ENCODE results near the gene MRFAP1L1.

Gene MRFAP1L1

DNA sequence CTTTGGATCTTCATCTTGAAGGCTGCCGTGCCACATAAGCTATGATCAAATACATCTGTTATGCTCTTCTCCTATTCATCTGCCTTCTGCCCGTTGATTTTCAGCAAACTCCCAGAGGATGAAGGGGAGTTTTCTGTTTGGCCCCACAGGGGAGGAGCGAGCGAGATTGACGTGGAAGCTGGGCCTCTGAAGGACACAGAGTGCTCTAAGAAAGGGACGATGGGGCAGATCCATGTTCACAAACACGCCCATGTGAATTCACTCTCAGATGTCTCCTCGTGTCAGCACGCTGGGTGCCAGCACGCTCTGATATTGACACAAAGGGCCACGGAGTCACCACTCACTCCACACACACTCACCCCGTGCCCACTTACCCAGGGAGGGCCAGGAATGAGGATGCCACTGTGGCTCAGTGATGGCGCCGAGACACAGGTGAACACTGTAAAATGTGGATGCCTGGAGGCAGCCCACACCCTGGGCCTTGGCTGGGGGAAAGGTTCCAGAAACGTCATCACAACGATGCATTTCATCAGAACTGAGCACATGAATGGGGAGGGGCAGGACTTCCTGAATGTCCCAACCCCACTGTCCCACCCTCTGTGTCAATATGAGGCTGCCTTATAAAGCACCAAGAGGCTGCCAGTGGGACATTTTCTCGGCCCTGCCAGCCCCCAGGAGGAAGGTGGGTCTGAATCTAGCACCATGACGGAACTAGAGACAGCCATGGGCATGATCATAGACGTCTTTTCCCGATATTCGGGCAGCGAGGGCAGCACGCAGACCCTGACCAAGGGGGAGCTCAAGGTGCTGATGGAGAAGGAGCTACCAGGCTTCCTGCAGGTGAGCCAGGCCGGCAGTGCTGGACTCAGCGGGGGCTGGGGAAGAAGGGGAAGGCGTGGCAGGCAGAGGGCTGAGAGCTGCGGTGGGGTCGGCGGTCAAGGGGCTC is 16.2 kb downstream of the MRFAP1L1 start, which contains the start of gene S100P (continued):
- TF ChIP-seq, protein P1, sequence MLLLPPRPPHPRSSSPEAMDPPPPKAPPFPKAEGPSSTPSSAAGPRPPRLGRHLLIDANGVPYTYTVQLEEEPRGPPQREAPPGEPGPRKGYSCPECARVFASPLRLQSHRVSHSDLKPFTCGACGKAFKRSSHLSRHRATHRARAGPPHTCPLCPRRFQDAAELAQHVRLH (tag by site-specific recombination; IDR thresholded peaks at IDR 0.05), result no peak
- TF ChIP-seq, protein P2, sequence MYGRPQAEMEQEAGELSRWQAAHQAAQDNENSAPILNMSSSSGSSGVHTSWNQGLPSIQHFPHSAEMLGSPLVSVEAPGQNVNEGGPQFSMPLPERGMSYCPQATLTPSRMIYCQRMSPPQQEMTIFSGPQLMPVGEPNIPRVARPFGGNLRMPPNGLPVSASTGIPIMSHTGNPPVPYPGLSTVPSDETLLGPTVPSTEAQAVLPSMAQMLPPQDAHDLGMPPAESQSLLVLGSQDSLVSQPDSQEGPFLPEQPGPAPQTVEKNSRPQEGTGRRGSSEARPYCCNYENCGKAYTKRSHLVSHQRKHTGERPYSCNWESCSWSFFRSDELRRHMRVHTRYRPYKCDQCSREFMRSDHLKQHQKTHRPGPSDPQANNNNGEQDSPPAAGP (tag by site-specific recombination; IDR thresholded peaks at IDR 0.05), result peak; percentile 48; the same call in 1 of the 2 replicates
- TF ChIP-seq KLF1 (tag by site-specific recombination; IDR thresholded peaks at IDR 0.05) (peak; percentile 97), ZBTB7A (tag by site-specific recombination; IDR thresholded peaks at IDR 0.05; ENCODE audit: low read depth) (no peak), RBAK (tag by site-specific recombination; IDR thresholded peaks at IDR 0.05) (no peak), ZNF670 (tag by site-specific recombination; IDR thresholded peaks at IDR 0.05; ENCODE audit: low read depth) (no peak)
- TF ChIP-seq, protein P3, sequence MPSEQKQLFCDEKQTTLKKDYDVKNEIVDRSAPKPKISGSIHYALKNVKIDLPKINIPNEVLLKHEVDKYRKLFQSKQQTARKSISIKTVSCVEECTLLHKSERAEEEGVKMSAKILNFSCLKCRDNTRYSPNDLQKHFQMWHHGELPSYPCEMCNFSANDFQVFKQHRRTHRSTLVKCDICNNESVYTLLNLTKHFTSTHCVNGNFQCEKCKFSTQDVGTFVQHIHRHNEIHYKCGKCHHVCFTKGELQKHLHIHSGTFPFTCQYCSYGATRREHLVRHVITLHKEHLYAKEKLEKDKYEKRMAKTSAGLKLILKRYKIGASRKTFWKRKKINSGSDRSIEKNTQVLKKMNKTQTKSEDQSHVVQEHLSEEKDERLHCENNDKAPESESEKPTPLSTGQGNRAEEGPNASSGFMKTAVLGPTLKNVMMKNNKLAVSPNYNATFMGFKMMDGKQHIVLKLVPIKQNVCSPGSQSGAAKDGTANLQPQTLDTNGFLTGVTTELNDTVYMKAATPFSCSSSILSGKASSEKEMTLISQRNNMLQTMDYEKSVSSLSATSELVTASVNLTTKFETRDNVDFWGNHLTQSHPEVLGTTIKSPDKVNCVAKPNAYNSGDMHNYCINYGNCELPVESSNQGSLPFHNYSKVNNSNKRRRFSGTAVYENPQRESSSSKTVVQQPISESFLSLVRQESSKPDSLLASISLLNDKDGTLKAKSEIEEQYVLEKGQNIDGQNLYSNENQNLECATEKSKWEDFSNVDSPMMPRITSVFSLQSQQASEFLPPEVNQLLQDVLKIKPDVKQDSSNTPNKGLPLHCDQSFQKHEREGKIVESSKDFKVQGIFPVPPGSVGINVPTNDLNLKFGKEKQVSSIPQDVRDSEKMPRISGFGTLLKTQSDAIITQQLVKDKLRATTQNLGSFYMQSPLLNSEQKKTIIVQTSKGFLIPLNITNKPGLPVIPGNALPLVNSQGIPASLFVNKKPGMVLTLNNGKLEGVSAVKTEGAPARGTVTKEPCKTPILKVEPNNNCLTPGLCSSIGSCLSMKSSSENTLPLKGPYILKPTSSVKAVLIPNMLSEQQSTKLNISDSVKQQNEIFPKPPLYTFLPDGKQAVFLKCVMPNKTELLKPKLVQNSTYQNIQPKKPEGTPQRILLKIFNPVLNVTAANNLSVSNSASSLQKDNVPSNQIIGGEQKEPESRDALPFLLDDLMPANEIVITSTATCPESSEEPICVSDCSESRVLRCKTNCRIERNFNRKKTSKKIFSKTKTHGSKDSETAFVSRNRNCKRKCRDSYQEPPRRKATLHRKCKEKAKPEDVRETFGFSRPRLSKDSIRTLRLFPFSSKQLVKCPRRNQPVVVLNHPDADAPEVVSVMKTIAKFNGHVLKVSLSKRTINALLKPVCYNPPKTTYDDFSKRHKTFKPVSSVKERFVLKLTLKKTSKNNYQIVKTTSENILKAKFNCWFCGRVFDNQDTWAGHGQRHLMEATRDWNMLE (tag by site-specific recombination; conservative IDR thresholded peaks at IDR 0.05; ENCODE audit: low read depth), result no peak

DNA sequence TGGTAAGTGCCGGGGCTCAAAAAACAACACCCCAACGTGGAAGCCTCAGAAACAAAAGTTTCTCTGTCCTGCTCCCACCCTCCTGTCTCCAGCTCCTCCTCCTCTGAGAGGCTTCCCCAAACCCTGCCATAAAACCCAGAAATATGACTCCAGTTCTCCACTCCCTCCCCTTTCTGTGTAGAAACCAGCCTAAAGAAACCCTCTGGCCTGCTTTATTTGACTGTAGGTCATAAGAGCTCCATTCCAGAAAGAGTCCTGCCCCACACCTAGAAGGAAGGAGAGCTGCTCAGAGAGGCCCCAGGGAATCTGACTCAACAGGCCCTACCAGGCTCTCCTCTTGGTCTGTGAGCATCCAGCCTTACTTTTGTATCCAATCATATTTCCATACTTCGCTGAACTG is 16.9 kb downstream of the MRFAP1L1 start:
- H3K4me1 ChIP-seq (ENCODE audit: control insufficient read depth, insufficient read depth, low read length), result no peaks in the 10 kb centered on the region
- H3K4me3 ChIP-seq (ENCODE audit: low read depth, low read length), result no peak overlapping the region
- H3K27ac ChIP-seq (ENCODE audit: extremely low read depth, low read depth, low read length), result no peak overlapping the region
- ChIA-PET CTCF (no interaction called here), POLR2A (no interaction called here)
- H3K36me3 ChIP-seq (ENCODE audit: control insufficient read depth in 2 of 2, insufficient read depth in 1 of 2, low read length in 2 of 2), result no peaks in the 10 kb centered on the region
- TF ChIP-seq ZNF341 (tag by site-specific recombination; IDR thresholded peaks at IDR 0.05; ENCODE audit: low read depth) (0 out of 2 replicates have a peak, but pooled peaks have one; percentile 29), ZNF830 (tag by site-specific recombination; IDR thresholded peaks at IDR 0.05; ENCODE audit: low read depth) (no peak), ZNF350 (tag by site-specific recombination; IDR thresholded peaks at IDR 0.05) (no peak), ZNF548 (tag by site-specific recombination; IDR thresholded peaks at IDR 0.05) (0 out of 2 replicates have a peak, but pooled peaks have one; percentile 27), GLIS2 (tag by site-specific recombination; IDR thresholded peaks at IDR 0.05) (no peak), ZNF777 (tag by site-specific recombination; IDR thresholded peaks at IDR 0.05; ENCODE audit: borderline replicate concordance) (no peak)
- TF ChIP-seq, protein P4, sequence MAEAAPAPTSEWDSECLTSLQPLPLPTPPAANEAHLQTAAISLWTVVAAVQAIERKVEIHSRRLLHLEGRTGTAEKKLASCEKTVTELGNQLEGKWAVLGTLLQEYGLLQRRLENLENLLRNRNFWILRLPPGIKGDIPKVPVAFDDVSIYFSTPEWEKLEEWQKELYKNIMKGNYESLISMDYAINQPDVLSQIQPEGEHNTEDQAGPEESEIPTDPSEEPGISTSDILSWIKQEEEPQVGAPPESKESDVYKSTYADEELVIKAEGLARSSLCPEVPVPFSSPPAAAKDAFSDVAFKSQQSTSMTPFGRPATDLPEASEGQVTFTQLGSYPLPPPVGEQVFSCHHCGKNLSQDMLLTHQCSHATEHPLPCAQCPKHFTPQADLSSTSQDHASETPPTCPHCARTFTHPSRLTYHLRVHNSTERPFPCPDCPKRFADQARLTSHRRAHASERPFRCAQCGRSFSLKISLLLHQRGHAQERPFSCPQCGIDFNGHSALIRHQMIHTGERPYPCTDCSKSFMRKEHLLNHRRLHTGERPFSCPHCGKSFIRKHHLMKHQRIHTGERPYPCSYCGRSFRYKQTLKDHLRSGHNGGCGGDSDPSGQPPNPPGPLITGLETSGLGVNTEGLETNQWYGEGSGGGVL (tag by site-specific recombination; IDR thresholded peaks at IDR 0.05), result 0 out of 2 replicates have a peak, but pooled peaks have one; percentile 26
- TF ChIP-seq, protein P5, sequence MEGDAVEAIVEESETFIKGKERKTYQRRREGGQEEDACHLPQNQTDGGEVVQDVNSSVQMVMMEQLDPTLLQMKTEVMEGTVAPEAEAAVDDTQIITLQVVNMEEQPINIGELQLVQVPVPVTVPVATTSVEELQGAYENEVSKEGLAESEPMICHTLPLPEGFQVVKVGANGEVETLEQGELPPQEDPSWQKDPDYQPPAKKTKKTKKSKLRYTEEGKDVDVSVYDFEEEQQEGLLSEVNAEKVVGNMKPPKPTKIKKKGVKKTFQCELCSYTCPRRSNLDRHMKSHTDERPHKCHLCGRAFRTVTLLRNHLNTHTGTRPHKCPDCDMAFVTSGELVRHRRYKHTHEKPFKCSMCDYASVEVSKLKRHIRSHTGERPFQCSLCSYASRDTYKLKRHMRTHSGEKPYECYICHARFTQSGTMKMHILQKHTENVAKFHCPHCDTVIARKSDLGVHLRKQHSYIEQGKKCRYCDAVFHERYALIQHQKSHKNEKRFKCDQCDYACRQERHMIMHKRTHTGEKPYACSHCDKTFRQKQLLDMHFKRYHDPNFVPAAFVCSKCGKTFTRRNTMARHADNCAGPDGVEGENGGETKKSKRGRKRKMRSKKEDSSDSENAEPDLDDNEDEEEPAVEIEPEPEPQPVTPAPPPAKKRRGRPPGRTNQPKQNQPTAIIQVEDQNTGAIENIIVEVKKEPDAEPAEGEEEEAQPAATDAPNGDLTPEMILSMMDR (tag by site-specific recombination; IDR thresholded peaks at IDR 0.05), result no peak
- TF ChIP-seq, protein P6, sequence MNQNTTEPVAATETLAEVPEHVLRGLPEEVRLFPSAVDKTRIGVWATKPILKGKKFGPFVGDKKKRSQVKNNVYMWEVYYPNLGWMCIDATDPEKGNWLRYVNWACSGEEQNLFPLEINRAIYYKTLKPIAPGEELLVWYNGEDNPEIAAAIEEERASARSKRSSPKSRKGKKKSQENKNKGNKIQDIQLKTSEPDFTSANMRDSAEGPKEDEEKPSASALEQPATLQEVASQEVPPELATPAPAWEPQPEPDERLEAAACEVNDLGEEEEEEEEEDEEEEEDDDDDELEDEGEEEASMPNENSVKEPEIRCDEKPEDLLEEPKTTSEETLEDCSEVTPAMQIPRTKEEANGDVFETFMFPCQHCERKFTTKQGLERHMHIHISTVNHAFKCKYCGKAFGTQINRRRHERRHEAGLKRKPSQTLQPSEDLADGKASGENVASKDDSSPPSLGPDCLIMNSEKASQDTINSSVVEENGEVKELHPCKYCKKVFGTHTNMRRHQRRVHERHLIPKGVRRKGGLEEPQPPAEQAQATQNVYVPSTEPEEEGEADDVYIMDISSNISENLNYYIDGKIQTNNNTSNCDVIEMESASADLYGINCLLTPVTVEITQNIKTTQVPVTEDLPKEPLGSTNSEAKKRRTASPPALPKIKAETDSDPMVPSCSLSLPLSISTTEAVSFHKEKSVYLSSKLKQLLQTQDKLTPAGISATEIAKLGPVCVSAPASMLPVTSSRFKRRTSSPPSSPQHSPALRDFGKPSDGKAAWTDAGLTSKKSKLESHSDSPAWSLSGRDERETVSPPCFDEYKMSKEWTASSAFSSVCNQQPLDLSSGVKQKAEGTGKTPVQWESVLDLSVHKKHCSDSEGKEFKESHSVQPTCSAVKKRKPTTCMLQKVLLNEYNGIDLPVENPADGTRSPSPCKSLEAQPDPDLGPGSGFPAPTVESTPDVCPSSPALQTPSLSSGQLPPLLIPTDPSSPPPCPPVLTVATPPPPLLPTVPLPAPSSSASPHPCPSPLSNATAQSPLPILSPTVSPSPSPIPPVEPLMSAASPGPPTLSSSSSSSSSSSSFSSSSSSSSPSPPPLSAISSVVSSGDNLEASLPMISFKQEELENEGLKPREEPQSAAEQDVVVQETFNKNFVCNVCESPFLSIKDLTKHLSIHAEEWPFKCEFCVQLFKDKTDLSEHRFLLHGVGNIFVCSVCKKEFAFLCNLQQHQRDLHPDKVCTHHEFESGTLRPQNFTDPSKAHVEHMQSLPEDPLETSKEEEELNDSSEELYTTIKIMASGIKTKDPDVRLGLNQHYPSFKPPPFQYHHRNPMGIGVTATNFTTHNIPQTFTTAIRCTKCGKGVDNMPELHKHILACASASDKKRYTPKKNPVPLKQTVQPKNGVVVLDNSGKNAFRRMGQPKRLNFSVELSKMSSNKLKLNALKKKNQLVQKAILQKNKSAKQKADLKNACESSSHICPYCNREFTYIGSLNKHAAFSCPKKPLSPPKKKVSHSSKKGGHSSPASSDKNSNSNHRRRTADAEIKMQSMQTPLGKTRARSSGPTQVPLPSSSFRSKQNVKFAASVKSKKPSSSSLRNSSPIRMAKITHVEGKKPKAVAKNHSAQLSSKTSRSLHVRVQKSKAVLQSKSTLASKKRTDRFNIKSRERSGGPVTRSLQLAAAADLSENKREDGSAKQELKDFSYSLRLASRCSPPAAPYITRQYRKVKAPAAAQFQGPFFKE (tag by site-specific recombination; IDR thresholded peaks at IDR 0.05; ENCODE audit: borderline replicate concordance), result no peak
- H3K9me3 ChIP-seq (ENCODE audit: control insufficient read depth, insufficient read depth, low read depth, low read length), result no peaks in the 10 kb centered on the region

All from HEK293 (cell line).